CD4-positive, alpha-beta T cell treated with Interleukin-2 at 100 ng/mL for 4 hours (primary cell): Measurements from ENCODE around the gene RAI1.

Experiments
- DNase-seq: peaks from one replicate; pipeline ENCODE4 v3.0.0-alpha.2; 2020; ENCODE audit warnings: low spot score

Gene RAI1

GRCh38 chr17:17784657-17785267 lies 103.5 kb downstream of the RAI1 start:
- DNase-seq, result no peak

DNA sequence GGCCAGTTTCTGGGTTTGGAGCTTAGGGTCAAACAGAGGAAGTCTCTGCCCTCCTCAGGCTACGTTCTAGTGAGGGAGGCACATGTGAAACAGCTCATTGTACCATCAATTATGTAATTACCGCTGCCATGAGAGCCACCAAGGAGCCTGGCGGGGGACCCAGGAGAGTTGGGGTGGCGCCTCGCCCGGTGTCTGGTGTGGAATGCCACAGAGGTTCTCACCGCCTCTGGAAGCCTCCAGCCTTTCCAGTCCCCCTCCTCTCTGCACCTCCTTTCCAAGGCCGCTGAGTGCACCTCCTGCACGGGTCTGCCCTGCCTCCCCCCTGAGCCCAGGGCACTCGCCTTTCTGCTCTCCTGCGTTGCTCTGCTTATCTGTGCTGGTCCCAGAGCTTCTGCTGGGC lies 104.1 kb downstream of the RAI1 start:
- no peak for DNase-seq

GRCh38 chr17:17786998-17787397 lies 105.7 kb downstream of the RAI1 start:
- no peak for DNase-seq

GRCh38 chr17:17787568-17787967 lies 106.3 kb downstream of the RAI1 start:
- DNase-seq, result no peak

GRCh38 chr17:17788967-17789366 lies 107.7 kb downstream of the RAI1 start:
- DNase-seq, result no peak

GRCh38 chr17:17789410-17789809 lies 108.2 kb downstream of the RAI1 start:
- DNase-seq, result no peak

DNA sequence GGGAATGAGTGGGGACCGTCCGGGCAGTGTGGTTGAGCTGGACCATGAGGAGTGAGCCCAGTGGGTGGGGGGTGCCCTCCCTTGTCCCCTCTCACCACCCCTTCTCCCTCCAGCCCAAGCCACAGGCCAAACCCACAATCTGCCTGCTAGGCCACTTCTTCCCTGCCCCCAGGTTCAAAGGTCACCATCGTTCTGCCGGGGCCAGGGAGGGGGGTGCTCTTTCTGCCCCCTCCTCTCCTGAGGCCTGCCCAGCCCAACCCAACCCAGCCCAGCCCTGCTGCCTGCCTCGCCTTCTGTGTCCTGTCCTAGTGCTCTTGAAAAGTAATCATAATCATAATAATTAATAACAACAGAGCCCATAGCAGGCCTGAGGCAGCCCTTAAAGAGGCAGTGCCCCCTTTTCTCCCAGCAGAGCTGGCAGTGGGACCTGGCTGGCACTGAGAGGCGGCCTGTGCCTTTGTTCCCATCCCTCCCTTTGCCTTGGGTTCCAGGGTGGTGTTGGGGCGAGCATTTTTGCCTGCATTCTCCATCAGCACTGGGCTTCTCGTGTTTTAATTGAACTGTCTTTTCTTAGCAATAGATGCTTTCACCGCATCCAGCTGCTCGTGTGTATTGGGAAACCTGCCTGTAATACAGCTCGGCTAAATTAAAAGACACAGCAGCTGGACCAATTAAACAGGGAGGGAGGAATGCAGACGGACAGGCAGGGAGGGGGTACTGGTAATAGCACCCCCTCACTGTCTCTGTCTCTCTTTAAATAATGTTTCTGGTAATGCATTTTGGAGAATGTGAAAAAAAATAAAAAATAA lies 108.8 kb downstream of the RAI1 start:
- no peak for DNase-seq

DNA sequence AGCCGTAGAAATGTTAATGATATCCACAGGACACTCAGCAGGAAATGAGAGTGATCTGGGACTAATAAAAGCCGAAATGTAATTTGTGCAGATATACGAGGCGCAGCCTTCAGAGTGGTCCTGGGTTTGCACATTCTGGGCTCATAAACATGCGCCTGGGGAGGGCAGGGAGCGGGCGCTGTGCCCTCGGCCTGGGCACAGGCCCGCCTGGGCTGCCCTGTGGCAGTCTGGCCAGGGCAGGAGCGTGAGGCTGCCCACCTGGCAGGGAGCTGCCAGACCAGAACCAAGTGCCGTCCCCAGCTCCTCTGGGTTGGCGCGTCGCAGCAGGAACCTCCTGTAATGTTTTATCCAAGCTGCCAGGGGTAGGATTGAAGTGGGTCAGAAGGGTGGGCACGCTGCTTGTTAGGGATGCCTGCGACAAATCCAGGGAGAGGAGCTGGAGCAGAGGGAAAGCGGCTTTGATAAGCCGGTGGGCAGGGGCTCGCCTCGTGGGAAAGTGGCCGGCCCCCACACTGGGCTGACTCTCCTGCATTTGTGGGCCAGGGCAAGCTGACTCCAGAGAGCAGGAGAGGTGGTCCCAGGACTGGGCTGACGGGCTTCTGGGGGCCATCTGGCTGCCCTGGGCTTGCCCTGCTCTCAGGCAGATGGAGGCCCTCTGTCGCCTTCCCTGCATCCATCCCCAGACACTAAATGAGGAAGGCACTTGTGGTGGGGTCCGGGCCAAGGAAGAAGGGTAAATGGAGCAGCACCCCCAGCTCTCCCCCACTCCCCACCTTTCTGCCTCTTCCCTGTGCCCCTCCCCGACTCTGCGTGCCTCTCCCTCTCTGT lies 109.6 kb downstream of the RAI1 start:
- DNase-seq, result no peak

- DNase-seq, result no peak
Measured at GRCh38 chr17:17792037-17792550, 110.8 kb downstream of the RAI1 start.

GRCh38 chr17:17792551-17793377 lies 111.5 kb downstream of the RAI1 start:
- peak; percentile 87 for DNase-seq

- no peak for DNase-seq
Measured at GRCh38 chr17:17793378-17794214, 112.3 kb downstream of the RAI1 start.

GRCh38 chr17:17794382-17794781 lies 113.1 kb downstream of the RAI1 start:
- DNase-seq, result no peak

DNA sequence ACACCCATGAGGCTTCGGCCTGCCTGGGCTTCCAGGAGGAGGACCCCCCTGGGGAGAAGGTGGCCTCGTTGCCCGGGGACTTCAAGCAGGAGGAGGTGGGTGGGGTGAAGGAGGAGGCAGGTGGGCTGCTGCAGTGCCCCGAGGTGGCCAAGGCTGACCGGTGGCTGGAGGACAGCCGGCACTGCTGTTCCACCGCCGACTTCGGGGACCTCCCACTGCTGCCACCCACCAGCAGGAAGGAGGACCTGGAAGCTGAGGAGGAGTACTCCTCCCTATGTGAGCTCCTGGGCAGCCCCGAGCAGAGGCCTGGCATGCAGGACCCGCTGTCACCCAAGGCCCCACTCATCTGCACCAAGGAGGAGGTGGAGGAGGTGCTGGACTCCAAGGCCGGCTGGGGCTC lies 114.0 kb downstream of the RAI1 start:
- no peak for DNase-seq

- DNase-seq, result no peak
Measured at GRCh38 chr17:17795946-17796786, 114.9 kb downstream of the RAI1 start.

DNA sequence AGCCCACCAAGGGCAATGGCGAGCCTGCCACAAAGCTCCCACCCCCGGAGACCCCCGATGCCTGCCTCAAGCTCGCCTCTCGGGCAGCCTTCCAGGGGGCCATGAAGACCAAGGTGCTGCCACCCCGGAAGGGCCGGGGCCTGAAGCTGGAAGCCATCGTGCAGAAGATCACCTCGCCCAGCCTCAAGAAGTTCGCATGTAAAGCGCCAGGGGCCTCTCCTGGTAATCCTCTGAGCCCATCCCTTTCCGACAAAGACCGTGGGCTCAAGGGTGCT lies 115.5 kb downstream of the RAI1 start:
- no peak for DNase-seq

GRCh38 chr17:17797119-17797809 lies 116.0 kb downstream of the RAI1 start:
- no peak for DNase-seq

GRCh38 chr17:17798010-17798556 lies 116.8 kb downstream of the RAI1 start:
- no peak for DNase-seq

GRCh38 chr17:17798573-17799255 lies 117.5 kb downstream of the RAI1 start:
- DNase-seq, result no peak
